Neural crest cell (in vitro differentiated cells): ENCODE measurements around the gene KCNK13. TPM values are rescaled to one million over a fixed set of nuclear protein-coding genes. Genes with fewer than 3 reads are reported as not detected.

Experiments
- DNase-seq: peaks from one replicate; pipeline ENCODE4 v3.0.0; 2021; ENCODE audit warnings: low read depth, mixed read lengths, low spot score
- H3K27ac Mint-ChIP-seq: one replicate; pipeline ENCODE4 v1.8.0; 2021; ENCODE audit warnings: mild to moderate bottlenecking, mixed read lengths; ENCODE audit not compliant: unreplicated experiment
- H3K27me3 Mint-ChIP-seq: 2 replicates; pipeline ENCODE4 v1.8.0; 2021; ENCODE audit warnings: low read depth, mild to moderate bottlenecking, mixed read lengths
- H3K36me3 Mint-ChIP-seq: 2 replicates; pipeline ENCODE4 v1.8.0; 2021; ENCODE audit warnings: low read depth, mild to moderate bottlenecking, mixed read lengths
- H3K4me1 Mint-ChIP-seq: 2 replicates; pipeline ENCODE4 v1.8.0; 2021; ENCODE audit warnings: mixed read lengths
- H3K4me3 Mint-ChIP-seq: one replicate; pipeline ENCODE4 v1.8.0; 2021; ENCODE audit warnings: mild to moderate bottlenecking, mixed read lengths
- H3K9me3 Mint-ChIP-seq: 2 replicates; pipeline ENCODE4 v1.8.0; 2021; ENCODE audit warnings: mixed read lengths
- CTCF ChIP-seq: fragments of 200-600 bp; sonication (generic); conservative IDR thresholded peaks from 2 replicates; pipeline ENCODE4 v1.5.0; 2021; ENCODE audit warnings: antibody characterized with exemption, mild to moderate bottlenecking
- total RNA-seq: library from RNA; stranded (reverse); gene quantifications from 2 replicates; pipeline ENCODE4 v1.2.1, GENCODE V29; 2021

Gene KCNK13
- total RNA-seq, 1 donor from 2014 or later: not detected

- Mint-ChIP-seq H3K9me3 (no peaks in the 10 kb centered on the region), H3K4me1 (no peaks in the 10 kb centered on the region), H3K36me3 (peaks cover 32% of the 10 kb centered on the region), H3K27me3 (no peaks in the 10 kb centered on the region), H3K27ac (peak overlapping the region; percentile 8), H3K4me3 (no peak overlapping the region)
- TF ChIP-seq CTCF: no peak
- no peak for DNase-seq
Observed at GRCh38 chr14:90027842-90028241, 34.0 kb upstream of the KCNK13 start.

GRCh38 chr14:90034156-90034555 is 27.6 kb upstream of the KCNK13 start:
- DNase-seq: no peak
- Mint-ChIP-seq H3K9me3 (no peaks in the 10 kb centered on the region), H3K27ac (no peak overlapping the region), H3K4me1 (no peaks in the 10 kb centered on the region), H3K27me3 (no peaks in the 10 kb centered on the region), H3K4me3 (no peak overlapping the region), H3K36me3 (peaks cover 29% of the 10 kb centered on the region)
- TF ChIP-seq CTCF: no peak

GRCh38 chr14:90034835-90035525 is 26.8 kb upstream of the KCNK13 start:
- H3K27ac Mint-ChIP-seq: no peak overlapping the region
- H3K4me3 Mint-ChIP-seq: no peak overlapping the region
- TF ChIP-seq CTCF: no peak
- DNase-seq: no peak
- no peaks in the 10 kb centered on the region for H3K9me3 Mint-ChIP-seq
- H3K27me3 Mint-ChIP-seq: no peaks in the 10 kb centered on the region
- peaks cover 31% of the 10 kb centered on the region for H3K36me3 Mint-ChIP-seq
- no peaks in the 10 kb centered on the region for H3K4me1 Mint-ChIP-seq

- Mint-ChIP-seq H3K9me3 (no peaks in the 10 kb centered on the region), H3K4me1 (no peaks in the 10 kb centered on the region), H3K4me3 (no peak overlapping the region), H3K36me3 (peaks cover 21% of the 10 kb centered on the region), H3K27ac (no peak overlapping the region), H3K27me3 (no peaks in the 10 kb centered on the region)
- no peak for DNase-seq
- TF ChIP-seq CTCF: no peak
Observed at GRCh38 chr14:90039253-90040010, 22.4 kb upstream of the KCNK13 start.

GRCh38 chr14:90040411-90040810 is 21.4 kb upstream of the KCNK13 start:
- Mint-ChIP-seq H3K4me1 (no peaks in the 10 kb centered on the region), H3K4me3 (no peak overlapping the region), H3K36me3 (peaks cover 16% of the 10 kb centered on the region), H3K9me3 (no peaks in the 10 kb centered on the region), H3K27me3 (no peaks in the 10 kb centered on the region), H3K27ac (no peak overlapping the region)
- DNase-seq: no peak
- TF ChIP-seq CTCF: no peak
